NCI-H146 (cell line): ENCODE data around the gene RPS10.
"Not testable (repeated sequence)": the region's sequence is repeated elsewhere in the genome, so short reads cannot be mapped to it uniquely, and the experiment has no call there.

Experiments used
- DNase-seq: peaks from one replicate; lab custom pipeline; 2025; lab: John Stamatoyannopoulos, UW

Gene RPS10

DNA sequence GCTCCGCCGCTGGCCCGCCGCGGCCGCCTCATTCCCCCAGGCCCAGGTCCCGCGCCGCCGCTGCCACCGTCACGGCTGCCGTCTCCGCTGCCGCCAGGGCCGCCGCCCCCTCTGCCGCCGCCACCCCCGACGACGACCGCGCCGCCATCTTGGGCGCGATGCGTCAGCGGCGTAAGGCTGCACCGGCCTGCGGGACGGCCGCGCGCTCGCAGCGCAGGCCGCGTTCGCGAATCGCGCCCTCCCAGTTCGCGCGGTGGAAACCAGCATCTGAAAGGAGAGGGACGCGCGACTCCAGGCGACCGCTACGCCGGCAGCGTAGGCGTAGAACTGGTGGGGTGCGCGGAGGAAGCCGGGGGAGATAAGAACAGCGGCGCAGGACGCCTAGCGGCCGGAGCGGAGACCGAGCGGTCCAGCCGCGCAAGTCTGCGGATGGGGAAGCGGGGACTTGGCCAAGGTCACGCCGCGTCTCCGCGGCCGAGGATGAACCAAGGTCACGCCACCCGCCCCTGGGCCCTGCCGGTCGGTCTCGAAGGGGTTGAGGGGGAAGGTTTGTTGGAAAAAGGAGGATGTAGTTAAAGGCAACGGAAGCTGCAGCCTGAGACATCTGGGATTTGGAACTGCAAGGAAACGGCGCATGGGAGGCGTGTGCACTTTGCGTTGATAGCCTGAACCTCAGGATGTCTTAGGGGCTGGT, 33.2 kb downstream of the RPS10 start, which contains the start of gene NUDT3:
NUDT3 (minus strand) TSS at position 173 of the 694 bp plus-strand sequence. CDS start 307 bp downstream, outside the sequence.
- DNase-seq = peak; percentile 91

DNA sequence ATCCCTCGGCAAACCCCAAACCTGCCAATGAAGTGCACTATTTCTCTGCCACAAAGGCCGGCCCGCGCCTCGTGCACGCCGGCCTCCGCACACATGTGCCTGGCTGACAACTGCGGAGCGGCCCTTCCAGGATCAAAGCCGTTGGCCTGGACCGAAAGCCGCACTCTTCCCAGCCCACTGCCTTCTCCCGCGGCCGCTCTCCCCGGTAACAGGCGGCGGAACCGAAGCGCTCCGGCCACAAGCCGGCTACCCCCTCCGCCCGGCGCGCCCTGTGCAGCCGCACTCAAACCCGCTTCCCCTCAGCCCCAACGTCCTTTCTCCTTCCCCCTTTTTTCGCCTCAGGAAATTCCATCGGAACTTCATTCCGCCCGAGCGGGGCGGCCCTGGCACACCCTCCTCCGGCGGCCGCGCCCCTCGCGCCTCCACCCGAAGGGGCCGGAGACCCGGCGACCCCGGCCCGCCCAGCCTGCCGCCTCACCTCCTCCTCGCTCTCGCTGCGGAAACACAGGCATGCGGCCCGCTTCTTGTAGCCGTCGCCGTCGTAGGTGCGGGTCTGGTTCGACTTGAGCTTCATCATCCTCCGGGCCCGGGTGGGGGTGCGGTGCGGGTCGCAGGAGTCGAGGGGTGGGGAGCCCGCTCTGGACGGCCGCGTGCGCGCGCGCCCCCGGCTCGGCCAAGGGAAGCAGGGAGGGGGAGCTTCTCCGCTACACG, 33.9 kb downstream of the RPS10 start:
- DNase-seq = peak; percentile 73

DNA sequence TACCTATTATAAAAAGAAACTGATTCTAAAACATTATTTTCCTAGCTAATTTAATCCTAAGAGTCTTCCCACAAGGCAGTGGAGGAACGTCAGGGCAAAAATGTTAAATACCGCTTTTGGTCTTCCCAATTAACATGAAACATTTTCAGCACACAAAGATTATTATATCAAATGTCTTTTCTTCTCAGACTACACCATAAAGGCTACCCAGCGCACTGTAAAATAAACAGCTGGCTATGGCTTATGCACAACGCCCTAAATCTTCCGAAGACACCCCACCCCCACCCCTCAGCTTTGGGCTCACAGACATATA, 34.4 kb downstream of the RPS10 start:
- no peak for DNase-seq

DNA sequence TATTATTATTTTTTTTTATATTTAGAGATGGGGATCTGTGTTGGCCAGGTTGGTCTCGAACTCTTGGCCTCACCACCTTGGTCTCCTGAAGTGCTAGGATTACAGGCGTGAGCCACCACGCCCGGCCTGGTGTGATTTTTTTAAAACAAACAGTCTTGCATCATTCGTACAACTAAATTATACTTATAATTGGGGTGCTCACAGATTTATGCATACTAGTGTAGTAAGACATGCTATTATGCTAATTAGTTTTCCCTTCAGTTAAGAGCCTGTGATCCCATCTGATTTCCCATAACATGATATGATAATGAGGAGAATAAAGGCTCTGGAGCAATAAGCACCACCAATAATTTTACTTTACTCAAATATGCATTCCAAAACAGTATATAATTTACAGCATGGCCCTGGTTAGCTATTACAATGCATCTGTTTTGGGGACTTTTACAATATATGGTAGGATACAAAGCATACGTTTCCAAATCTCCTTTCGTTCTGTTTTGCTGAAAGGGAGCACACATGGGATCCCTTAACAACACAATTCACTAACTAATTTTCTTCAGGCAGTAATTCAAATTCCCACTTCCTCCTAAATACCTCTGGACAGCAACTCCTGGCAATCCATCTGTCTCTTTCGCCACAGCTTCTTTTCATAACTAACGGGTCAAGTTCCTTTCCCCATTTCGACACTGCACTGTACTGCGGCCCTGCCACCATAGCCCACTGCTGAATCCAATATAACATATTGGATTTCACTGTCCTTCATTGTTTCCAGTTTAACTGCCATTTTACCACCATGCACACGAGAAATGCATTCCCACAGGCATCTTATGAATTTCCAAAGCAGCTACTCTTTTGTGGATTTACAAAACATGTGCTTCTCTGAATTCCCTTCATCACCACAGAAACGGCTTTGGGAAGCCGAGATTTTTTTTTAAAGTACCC, 35.1 kb downstream of the RPS10 start:
- DNase-seq = peak; percentile 18

DNA sequence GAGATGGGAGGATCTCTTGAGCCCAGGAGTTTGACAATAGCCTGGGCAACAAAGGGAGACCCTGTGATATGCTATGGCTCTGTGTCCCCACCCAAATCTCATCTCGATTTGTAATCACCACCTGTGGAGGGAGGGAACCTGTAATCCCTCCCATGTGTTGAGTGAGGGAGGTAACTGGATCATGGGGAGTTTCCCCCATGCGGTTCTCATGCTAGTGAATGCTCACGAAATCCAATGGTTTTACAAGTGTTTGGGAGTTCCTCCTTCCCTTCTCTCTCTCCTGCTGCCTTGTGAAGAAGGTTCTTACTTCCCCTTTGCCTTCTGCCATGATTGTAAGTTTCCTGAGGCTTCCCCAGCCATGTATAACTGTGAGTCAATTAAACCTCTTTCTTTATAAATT, 36.8 kb downstream of the RPS10 start:
- DNase-seq = no peak

DNA sequence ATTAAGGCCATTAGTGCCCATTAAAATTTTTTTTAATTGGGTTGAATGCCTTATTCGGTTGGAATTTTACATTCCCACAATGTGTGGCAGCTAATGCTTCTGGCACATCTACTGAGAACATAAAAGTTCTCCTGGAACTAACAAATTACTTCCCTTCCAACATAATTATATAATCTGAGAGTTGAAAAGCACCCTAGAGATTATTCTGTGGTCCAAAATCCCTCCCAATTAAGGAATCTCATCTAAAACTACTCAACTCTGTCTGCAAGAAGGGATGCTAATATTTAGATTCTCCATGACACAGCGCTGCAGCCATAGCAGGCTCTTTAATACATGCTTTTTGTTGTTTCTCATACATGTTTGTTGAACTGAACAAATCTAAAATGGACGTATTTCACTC, 37.4 kb downstream of the RPS10 start:
- DNase-seq = no peak

DNA sequence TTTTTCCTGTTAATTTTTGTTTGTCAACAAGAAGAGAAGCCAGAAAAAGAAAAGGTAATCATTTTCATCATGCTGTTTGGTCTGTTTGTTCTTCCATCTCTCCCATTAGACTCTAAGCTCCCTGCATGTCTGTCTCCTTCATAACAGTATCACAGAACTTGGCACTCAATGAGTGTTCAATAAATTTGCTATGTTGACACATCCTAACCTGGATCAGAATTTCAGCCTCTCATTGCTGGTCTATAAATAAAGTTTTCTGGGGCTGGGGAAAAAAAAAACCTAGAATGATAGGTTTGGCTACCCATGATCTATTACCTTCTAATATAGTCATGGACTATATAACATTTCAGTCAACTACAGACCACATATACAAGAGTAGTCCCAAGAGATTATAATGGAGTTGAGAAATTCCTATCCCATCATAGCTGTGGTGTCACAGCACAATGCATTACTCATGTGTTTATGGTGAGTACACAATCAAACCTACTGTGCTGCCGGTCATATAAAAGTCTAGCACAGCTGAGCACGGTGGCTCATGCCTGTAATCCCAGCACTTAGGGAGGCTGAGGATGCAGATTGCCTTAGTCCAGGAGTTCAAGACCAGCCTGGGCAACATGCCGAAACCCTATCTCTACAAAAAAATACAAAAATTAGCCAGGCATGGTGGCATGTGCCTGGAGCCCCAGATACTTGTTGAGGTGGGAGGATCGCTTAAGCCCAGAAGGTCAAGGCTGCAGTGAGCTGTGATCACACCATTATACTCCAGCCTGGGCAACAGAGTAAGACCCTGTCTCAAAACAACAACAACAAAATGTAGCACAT, 39.3 kb downstream of the RPS10 start:
- DNase-seq = peak; percentile 7

DNA sequence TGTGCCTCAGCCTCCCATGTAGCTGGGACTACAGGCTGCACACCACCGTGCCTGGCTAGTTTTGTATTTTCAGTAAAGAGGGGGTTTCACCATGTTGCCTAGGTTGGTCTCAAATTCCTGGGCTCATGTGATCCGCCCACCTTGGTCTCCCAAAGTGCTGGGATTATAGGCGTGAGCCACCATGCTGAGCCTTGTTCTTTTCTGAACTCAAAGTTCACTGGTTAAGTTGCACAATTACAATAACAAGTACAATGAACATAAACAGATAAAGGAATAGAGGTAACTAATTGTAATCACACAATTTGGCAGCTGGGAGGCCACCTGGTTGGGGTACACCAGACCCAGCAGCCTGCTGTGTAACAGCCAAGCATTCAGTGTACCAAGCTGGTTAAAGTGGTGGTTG, 40.1 kb downstream of the RPS10 start:
- peak; percentile 35 for DNase-seq

DNA sequence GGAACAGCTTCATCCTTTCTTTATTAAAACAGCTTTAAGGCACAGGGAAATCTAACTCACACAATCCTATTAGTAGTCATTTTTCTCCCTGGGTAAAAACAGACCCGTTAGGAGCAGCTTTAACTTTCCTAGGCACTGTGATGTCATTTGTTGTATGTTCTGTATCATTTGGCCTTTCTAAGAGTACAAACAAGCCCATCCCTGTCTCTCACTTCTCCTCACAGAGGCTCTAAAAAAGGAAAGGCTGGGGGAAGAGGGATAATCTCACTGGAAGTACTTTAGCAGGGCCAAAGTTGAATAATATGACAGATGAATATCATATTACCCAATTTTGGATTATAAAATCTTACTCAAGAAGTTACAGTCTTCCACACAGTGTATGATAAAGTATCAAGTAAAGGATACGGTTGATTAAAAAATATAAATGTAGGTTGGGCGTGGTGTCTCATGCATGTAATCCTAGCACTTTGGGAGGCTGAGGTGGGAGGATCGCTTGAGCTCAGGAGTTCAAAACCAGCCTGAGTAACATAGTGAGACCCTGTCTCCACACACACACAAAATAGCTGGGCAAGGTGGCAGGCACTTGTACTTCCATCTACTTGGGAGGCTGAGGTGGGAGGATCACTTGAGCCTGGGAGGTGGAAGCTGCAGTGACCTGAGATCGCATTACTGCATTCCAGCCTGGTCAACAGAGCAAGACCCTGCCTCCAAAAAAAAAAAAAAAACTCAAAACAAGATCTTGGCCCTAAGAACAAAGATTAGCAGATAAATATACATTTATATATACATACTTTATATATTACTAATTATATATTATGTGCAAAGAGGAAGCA, 41.3 kb downstream of the RPS10 start:
- no peak for DNase-seq

DNA sequence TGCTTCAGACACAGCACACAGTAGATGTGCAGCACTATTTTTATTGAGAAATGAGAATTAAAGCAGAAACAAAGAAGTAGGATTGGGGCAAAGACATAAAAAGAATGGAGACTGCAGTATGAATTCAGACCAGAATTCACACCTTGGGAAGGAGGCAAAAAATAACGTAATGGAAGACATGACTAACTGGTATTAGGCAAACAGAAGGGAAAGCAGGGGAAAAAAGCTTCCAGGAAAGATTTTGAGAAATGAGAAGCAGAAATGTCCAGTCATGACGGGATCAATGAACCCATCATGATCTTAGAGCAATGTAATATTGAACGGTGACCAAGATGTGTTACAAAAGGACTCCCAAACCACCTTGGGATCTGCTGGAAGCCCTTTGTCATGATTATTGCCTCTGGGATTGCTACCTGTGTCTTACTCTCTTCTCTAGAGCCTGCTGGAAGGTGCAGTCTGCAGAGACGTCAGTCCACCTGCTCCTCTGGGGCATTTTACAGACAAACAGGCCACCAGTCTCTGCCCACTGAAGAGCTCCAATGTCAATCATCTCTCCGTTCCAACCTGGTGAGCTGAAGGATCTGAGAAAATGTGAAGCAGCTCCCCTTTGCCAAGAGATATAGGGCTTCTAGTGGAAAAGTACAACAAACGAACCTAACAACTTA, 42.1 kb downstream of the RPS10 start:
- no peak for DNase-seq

DNA sequence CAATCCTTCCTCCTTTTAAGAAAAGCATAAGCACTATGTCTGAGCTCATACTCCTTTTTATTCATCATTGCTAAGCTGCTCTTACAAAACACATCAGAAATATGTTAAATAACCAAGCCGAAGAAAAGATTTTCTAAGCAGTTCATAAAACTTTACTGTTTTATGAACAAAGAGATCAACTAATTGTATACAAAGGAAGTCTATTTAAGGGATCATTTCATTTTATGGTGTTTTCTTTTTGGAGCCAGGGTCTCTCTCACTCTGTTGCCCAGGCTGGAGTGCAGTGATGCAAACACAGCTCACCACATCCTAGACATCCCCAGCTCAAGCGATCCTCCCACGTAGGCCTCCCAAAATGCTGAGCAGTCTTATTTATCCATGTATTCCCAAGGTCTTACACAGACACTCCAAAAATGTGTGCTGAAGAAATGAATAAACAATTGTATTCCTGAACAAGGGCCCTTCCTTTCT, 42.7 kb downstream of the RPS10 start:
- no peak for DNase-seq

DNA sequence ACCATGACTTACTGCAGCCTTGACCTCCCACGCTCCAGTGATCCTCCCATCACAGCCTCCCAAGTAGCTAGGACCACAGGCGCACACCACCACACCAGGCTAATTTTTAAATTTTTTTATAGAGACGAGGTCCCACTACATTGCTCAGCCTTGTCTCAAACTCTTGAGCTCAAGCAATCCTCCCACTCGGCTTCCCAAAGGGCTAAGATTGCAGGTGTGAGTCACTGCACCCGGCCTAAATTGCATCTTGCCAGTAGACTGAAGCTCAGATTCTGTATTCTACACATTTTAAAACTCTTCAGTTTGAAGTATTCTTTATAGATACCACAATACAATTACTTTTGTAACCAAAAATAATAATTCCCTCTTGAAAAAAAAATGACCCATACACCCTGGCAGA, 44.8 kb downstream of the RPS10 start:
- DNase-seq = no peak

DNA sequence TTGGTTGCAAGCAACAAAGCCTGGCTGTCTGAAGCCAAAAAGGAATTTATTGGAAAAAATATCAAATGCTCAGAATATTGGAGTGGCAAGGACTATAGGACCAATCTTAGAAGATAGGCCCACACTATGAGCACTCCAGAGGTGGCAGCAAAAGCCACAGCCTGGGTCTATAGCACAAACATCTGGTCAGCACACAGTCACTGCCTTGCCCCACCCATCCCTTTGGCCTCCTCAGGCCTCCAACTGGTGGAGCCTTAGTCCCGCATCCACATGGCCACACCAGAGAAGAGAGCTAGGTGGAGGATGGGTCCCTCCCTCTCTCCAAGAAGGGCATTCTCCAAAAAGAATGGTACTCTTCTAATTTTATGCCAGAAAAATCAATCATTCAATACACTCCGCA, 47.4 kb downstream of the RPS10 start:
- DNase-seq = no peak

DNA sequence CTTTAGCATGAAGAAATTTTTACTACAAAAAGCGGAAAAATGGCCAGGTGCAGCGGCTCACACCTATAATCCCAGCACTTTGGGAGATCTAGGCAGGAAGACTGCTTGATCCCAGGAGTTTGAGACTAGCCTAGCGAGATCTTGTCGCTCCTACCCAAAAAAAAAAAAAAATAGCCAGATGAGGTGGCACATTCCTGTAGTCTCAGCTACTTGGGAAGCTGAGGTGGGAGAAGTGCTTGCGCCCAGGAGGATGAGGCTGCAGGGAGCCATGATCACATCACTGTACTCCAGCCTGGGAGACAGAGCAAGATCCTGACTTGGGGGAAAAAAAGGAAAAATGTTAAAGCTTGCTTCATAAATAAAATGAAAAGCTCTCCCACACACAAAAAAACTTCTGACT, 47.9 kb downstream of the RPS10 start:
- no peak for DNase-seq

DNA sequence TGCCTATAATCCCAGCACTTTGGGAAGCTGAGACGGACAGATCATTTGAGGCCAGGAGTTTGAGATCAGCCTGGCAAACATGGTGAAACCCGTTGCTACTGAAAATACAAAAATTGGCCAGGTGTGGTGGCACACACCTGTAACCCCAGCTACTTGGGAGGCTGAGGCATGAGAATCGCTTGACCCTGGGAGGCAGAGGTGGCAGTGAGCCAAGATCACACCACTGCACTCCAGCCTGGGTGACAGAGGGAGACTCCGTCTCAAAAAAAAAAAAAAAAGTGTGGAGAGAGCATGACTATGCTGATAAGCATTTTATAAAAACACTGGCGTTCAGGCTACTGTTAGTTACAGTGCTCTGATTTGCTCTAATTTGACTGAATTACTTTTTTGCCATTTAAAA, 48.3 kb downstream of the RPS10 start:
- DNase-seq = not testable (repeated sequence)

DNA sequence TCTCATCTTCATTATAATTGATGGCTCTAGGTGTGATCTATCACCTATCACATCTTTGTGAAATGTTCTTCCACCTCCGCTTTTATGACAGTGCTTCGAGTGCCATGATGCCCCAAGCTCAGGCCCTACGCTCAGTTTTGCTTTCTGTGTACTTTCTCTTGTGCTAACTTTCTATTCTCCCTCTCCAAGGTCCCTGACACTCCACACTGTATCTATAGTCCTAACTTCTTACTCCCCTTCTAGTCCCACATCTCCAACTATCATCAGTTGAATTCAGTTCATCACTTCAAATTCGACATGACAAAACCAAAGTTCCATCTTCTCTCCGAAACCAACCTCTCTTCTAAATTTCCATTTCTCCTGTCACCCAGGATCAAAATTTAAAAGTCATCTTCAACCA, 50.0 kb downstream of the RPS10 start:
- no peak for DNase-seq

DNA sequence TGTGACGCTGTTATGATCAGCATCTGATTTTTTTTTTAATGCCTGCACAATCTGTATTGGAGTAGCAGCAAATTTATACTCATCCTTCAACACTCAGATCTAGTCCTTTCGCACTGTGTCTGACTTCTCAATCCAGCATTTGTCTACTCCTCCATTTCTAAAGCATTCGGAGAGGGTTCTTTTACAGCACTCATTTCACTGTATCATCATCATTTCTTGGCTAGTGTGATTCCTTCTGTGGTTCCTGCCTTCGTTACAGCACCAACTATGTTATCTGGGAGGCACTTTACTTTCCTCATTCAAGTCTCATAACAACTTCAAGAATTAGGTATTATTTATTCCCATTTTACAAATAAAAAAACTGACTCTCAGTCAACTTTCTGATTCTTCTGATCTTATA, 51.4 kb downstream of the RPS10 start:
- no peak for DNase-seq

DNA sequence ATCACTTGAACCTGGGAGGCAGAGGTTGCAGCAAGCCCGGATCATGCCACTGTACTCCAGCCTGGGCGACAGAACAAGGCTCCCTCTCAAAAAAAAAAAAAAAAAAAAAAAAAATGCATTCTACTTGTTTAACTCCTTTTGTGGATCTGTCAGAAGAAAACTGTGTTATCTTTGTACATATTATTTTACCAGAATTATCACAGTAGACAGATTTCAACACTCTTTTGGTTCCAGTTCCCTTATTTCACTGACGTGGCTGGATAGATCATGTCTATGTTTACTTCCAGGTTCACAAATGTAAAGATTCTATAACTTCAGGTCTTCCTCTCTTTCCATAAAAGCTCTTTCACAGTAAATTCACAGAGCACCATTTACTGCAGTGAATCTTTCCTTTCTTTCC, 51.8 kb downstream of the RPS10 start:
- DNase-seq = no peak

DNA sequence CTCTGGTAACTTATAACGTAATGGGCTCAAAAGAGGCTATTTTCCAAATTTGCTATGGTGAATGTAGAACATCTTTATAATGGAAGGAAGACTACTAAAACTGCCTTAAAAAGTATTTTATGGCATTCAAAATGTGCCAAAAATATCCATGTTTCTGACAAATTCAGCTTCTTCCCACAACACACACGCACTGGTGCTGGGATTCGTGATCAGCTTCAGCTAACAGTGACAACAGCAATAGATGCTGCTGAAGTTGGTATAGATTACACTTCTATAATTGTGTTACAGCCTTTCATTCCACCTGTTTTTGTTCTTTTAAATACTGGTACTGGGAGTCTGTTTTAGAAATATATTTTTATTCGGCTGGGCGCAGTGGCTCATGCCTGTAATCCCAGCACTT, 52.4 kb downstream of the RPS10 start:
- DNase-seq = no peak

DNA sequence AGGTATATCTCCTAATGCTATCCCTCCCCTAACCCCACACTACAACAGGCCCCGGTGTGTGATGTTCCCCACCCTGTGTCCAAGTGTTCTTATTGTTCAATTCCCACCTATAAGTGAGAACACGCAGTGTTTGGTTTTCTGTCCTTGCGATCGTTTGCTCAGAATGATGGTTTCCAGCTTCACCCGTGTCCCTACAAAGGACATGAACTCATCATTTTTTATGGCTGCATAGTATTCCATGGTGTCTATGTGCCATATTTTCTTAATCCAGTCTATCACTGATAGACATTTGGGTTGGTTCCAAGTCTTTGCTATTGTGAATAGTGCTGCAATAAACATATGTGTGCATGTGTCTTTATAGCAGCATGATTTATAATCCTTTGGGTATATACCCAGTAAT, 54.0 kb downstream of the RPS10 start:
- DNase-seq = not testable (repeated sequence)
